ENCODE measurements around the gene BRINP1. TPM values are rescaled to one million over a fixed set of nuclear protein-coding genes. Genes with fewer than 3 reads are reported as not detected.

The BRINP1 gene
- total and polyA plus RNA-seq, 2 of the 8 experiments (the other 6 are each of a cell fraction or from before 2014, with no cell fraction given) = 19.5 to 20.5 TPM

- no peak for TF ChIP-seq CHD7 (IDR thresholded peaks at IDR 0.05; ENCODE audit: insufficient replicate concordance, low read length)
- TF ChIP-seq TBP (IDR thresholded peaks at IDR 0.05; ENCODE audit: low read depth, low read length) = no peak
- TF ChIP-seq JUND (IDR thresholded peaks at IDR 0.05; ENCODE audit: low read length) = no peak
- TF ChIP-seq SUZ12 (IDR thresholded peaks at IDR 0.05; ENCODE audit: low read length) = no peak
- no peak for TF ChIP-seq KDM5A (IDR thresholded peaks at IDR 0.05; ENCODE audit: low read length)
Measured at GRCh38 chr9:119234636-119235035, 134.6 kb downstream of the BRINP1 start (continued).
